ENCODE data around the gene RPUSD4. TPM values are rescaled to one million over a fixed set of nuclear protein-coding genes. Genes with fewer than 3 reads are reported as not detected.

RPUSD4 gene
- total and polyA plus RNA-seq, 9 of the 15 experiments (the other 6 are each of a cell fraction or from before 2014, with no cell fraction given) = 27.4 to 56.2 (median 44.6) TPM

GRCh38 chr11:126211236-126212088 is at the start of gene RPUSD4, which contains the start of gene FAM118B (continued):
- no peak for TF ChIP-seq ZNF518B (CRISPR knock-in tag; IDR thresholded peaks at IDR 0.05)
- no peak for TF ChIP-seq ZBTB33 (CRISPR knock-in tag; IDR thresholded peaks at IDR 0.05)
- TF ChIP-seq ZNF384 (IDR thresholded peaks at IDR 0.05; ENCODE audit: low read depth, low read length) = no peak
- TF ChIP-seq PCBP1 (IDR thresholded peaks at IDR 0.05; ENCODE audit: low read depth, low read length, poor library complexity, severe bottlenecking) = no peak
- TF ChIP-seq TCF3 (CRISPR knock-in tag; IDR thresholded peaks at IDR 0.05) = no peak; the same call in 1 of the 2 replicates
- TF ChIP-seq E4F1 (CRISPR knock-in tag; IDR thresholded peaks at IDR 0.05; ENCODE audit: borderline replicate concordance) = no peak
- no peak for TF ChIP-seq GTF2B (IDR thresholded peaks at IDR 0.05; ENCODE audit: extremely low read depth, insufficient read length)
- TF ChIP-seq RCOR1 (IDR thresholded peaks at IDR 0.05; ENCODE audit: borderline replicate concordance in 1 of 2, low read depth in 2 of 2, low read length in 2 of 2) = peak in 1 of 2 experiments; percentile 74; a peak in 2 of 4 replicates
- TF ChIP-seq ZNF639 (CRISPR knock-in tag; conservative IDR thresholded peaks at IDR 0.05 in 1 of 2, IDR thresholded peaks at IDR 0.05 in 1 of 2) = no peak
- TF ChIP-seq CHAMP1 (IDR thresholded peaks at IDR 0.05) = no peak
- peak; percentile 17; the same call in 1 of the 2 replicates for TF ChIP-seq TGIF2 (CRISPR knock-in tag; IDR thresholded peaks at IDR 0.05)

Data from K562 (cell line).